SU-DHL-6 (cell line): ENCODE measurements around the gene ATP6V0E2.

Experiments
- CTCF ChIP-seq: fragments of 200-600 bp; sonication (generic); IDR thresholded peaks from one replicate; pipeline ENCODE4 v1.5.1; 2017; ENCODE audit warnings: antibody characterized with exemption, mild to moderate bottlenecking, low read length, moderate library complexity; ENCODE audit not compliant: insufficient read depth, poor library complexity, severe bottlenecking
- EZH2phosphoT487 ChIP-seq: fragments of 200-600 bp; sonication (generic), shearing (Covaris generic); conservative IDR thresholded peaks from 2 replicates; pipeline ENCODE4 v1.6.1; 2018; ENCODE audit warnings: mild to moderate bottlenecking, antibody characterized with exemption, low read length, moderate library complexity, mixed read lengths

DNA sequence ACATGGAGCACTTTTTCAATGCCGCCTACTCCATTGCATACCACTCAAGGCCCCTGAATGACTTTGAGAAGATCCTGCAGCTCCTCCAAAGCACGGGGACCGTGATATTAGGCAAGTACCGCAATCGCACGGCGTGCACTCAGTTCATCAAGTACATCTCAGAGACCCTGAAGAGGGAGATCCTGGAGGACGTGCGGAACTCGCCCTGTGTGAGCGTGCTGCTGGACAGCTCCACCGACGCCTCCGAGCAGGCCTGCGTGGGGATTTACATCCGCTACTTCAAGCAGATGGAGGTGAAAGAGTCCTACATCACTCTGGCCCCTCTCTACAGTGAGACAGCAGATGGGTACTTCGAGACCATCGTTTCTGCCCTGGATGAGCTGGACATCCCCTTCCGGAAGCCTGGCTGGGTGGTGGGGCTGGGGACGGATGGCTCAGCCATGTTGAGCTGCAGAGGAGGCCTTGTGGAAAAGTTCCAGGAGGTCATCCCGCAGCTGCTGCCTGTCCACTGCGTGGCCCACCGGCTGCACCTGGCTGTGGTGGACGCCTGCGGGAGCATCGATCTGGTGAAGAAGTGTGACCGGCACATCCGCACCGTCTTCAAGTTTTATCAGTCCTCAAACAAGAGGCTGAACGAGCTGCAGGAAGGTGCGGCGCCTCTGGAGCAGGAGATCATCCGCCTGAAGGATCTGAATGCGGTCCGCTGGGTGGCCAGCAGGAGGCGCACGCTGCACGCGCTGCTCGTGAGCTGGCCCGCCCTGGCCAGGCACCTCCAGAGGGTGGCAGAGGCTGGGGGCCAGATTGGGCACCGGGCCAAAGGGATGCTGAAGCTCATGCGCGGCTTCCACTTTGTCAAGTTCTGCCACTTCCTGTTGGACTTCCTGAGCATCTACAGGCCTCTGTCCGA is 12.7 kb upstream of the ATP6V0E2 start:
- TF ChIP-seq CTCF (peak; percentile 45), EZH2phosphoT487 (no peak)
